IMR-90 (cell line): ENCODE results near the gene ESAM. TPM values are rescaled to one million over a fixed set of nuclear protein-coding genes. Genes with fewer than 3 reads are reported as not detected.

Experiments
- ATAC-seq: fragments of 200-7000 bp; cut with Tn5 transposase; 2 replicates; pipeline ENCODE4 v1.9.1; 2020; ENCODE audit warnings: low read depth, mild to moderate bottlenecking, moderate library complexity
- BruUV-seq: library from RNA; stranded (reverse); fragments of 400-500 nt; replicated peaks from 2 replicates; lab custom pipeline; 2021; lab: Mats Ljungman, UMichigan
- CTCF ChIA-PET: fragments of 300-600 bp; formaldehyde crosslinking; extraction: SDS; loops from one replicate; lab custom pipeline; 2021; ENCODE audit warnings: antibody characterized with exemption; lab: Yijun Ruan, JAX
- POLR2A ChIA-PET: fragments of 300-600 bp; sonication (Branson Sonifier 250); formaldehyde crosslinking; loops from one replicate; lab custom pipeline; 2022; ENCODE audit warnings: antibody characterized with exemption; ENCODE audit not compliant: unreplicated experiment; lab: Charles Lee
- DNase-seq: peaks from one replicate; pipeline ENCODE4 v3.0.0; 2013
- H2AFZ ChIP-seq: replicated peaks from 2 replicates; pipeline ENCODE3; 2013; ENCODE audit warnings: low read length, mild to moderate bottlenecking; ENCODE audit not compliant: poor library complexity
- H2AK5ac ChIP-seq: 2 replicates; pipeline ENCODE4 v1.6.1; 2013; ENCODE audit warnings: low read depth, low read length, inconsistent platforms
- H2AK9ac ChIP-seq: replicated peaks from 2 replicates; pipeline ENCODE3; 2013; ENCODE audit warnings: mild to moderate bottlenecking, low read depth, low read length, moderate library complexity; ENCODE audit not compliant: poor library complexity
- H2BK120ac ChIP-seq: 2 replicates; pipeline ENCODE4 v1.6.1; 2013; ENCODE audit warnings: low read depth, low read length, inconsistent platforms
- H2BK15ac ChIP-seq: 3 replicates; pipeline ENCODE4 v1.6.1; 2013; ENCODE audit warnings: low read depth, low read length, inconsistent platforms
- H2BK20ac ChIP-seq: 2 replicates; pipeline ENCODE4 v1.6.1; 2013; ENCODE audit warnings: low read depth, mild to moderate bottlenecking, inconsistent platforms, low read length, moderate library complexity
- H2BK5ac ChIP-seq: 2 replicates; pipeline ENCODE4 v1.6.1; 2013; ENCODE audit warnings: mild to moderate bottlenecking, low read depth, low read length, inconsistent platforms; ENCODE audit not compliant: poor library complexity, severe bottlenecking
- H3K14ac ChIP-seq: replicated peaks from 2 replicates; pipeline ENCODE4 v1.6.1; 2013; ENCODE audit warnings: low read depth, low read length, inconsistent platforms
- H3K18ac ChIP-seq: 2 replicates; pipeline ENCODE4 v1.6.1; 2013; ENCODE audit warnings: low read depth, low read length, control low read depth
- H3K23ac ChIP-seq: 2 replicates; pipeline ENCODE4 v1.6.1; 2013; ENCODE audit warnings: low read depth, low read length, inconsistent platforms
- H3K27ac ChIP-seq: 2 replicates; pipeline ENCODE4 v1.5.1; 2013; ENCODE audit warnings: mild to moderate bottlenecking, control low read depth, low read length; ENCODE audit not compliant: insufficient read depth
- H3K27me3 ChIP-seq: 2 replicates; pipeline ENCODE4 v1.6.1; 2013; ENCODE audit warnings: low read length; ENCODE audit not compliant: control insufficient read depth, insufficient read depth
- H3K36me3 ChIP-seq: 2 replicates; pipeline ENCODE4 v1.6.1; 2013; ENCODE audit warnings: low read length, mixed read lengths; ENCODE audit not compliant: control insufficient read depth, insufficient read depth
- H3K4ac ChIP-seq: 2 replicates; pipeline ENCODE4 v1.6.1; 2013; ENCODE audit warnings: low read depth, low read length, inconsistent platforms
- H3K4me1 ChIP-seq: 2 replicates; pipeline ENCODE4 v1.6.1; 2013; ENCODE audit warnings: low read length, mixed read lengths; ENCODE audit not compliant: control insufficient read depth, insufficient read depth
- H3K4me2 ChIP-seq: 2 replicates; pipeline ENCODE4 v1.6.1; 2013; ENCODE audit warnings: low read depth, mild to moderate bottlenecking, control low read depth, low read length, moderate library complexity
- H3K4me3 ChIP-seq: 2 replicates; pipeline ENCODE4 v1.5.1; 2013; ENCODE audit warnings: low read depth, mild to moderate bottlenecking, control low read depth, low read length, moderate library complexity; ENCODE audit not compliant: insufficient read depth
- H3K56ac ChIP-seq: 2 replicates; pipeline ENCODE4 v1.6.1; 2013; ENCODE audit warnings: low read length, inconsistent platforms; ENCODE audit not compliant: insufficient read depth; ENCODE audit errors: extremely low read depth
- H3K79me1 ChIP-seq, 2 experiments: 2 replicates each; pipeline ENCODE4 v1.6.1; 2013; ENCODE audit warnings: low read length in 2 of 2, inconsistent platforms in 1 of 2, low read depth in 1 of 2
- H3K9ac ChIP-seq: 2 replicates; pipeline ENCODE4 v1.6.1; 2013; ENCODE audit warnings: low read depth, low read length, control low read depth
- H3K9me1 ChIP-seq: 2 replicates; pipeline ENCODE4 v1.6.1; 2013; ENCODE audit warnings: low read length, inconsistent platforms; ENCODE audit not compliant: insufficient read depth
- H3K9me3 ChIP-seq: 2 replicates; pipeline ENCODE4 v1.6.1; 2013; ENCODE audit warnings: low read length; ENCODE audit not compliant: control insufficient read depth, insufficient read depth
- H4K20me1 ChIP-seq: 2 replicates; pipeline ENCODE4 v1.6.1; 2013; ENCODE audit warnings: low read length, inconsistent platforms; ENCODE audit not compliant: insufficient read depth
- H4K5ac ChIP-seq: 2 replicates; pipeline ENCODE4 v1.6.1; 2013; ENCODE audit warnings: mild to moderate bottlenecking, low read depth, low read length, control low read depth
- H4K8ac ChIP-seq, 2 experiments: 2 replicates each; pipeline ENCODE4 v1.6.1; 2013; ENCODE audit warnings: low read depth in 2 of 2, low read length in 2 of 2, control low read depth in 1 of 2, inconsistent platforms in 1 of 2
- H4K91ac ChIP-seq: 2 replicates; pipeline ENCODE4 v1.6.1; 2013; ENCODE audit warnings: low read depth, low read length, inconsistent platforms; ENCODE audit not compliant: insufficient read depth
- BHLHE40 ChIP-seq: fragments of 150-350 bp; IDR thresholded peaks from 2 replicates; pipeline ENCODE4 v1.6.1; 2016; ENCODE audit warnings: mild to moderate bottlenecking, low read depth, low read length
- CEBPB ChIP-seq: IDR thresholded peaks from 2 replicates; pipeline ENCODE4 v1.6.1; 2012; ENCODE audit warnings: low read depth, low read length, improper control_type of control experiment
- CHD1 ChIP-seq: IDR thresholded peaks from 2 replicates; pipeline ENCODE4 v1.6.1; 2012; ENCODE audit warnings: low read depth, low read length, improper control_type of control experiment
- CTCF ChIP-seq: conservative IDR thresholded peaks from 2 replicates; pipeline ENCODE4 v1.5.1; 2012; ENCODE audit warnings: mild to moderate bottlenecking, low read depth, low read length, improper control_type of control experiment
- ELK1 ChIP-seq: fragments of 150-350 bp; IDR thresholded peaks from 2 replicates; pipeline ENCODE4 v1.6.1; 2016; ENCODE audit warnings: low read depth, mild to moderate bottlenecking, low read length, moderate library complexity, borderline replicate concordance
- FOS ChIP-seq: fragments of 150-350 bp; IDR thresholded peaks from 2 replicates; pipeline ENCODE4 v1.6.1; 2016; ENCODE audit warnings: low read depth, low read length
- MAFK ChIP-seq: IDR thresholded peaks from 2 replicates; pipeline ENCODE4 v1.6.1; 2012; ENCODE audit warnings: low read depth, low read length, improper control_type of control experiment
- MAZ ChIP-seq: IDR thresholded peaks from 2 replicates; pipeline ENCODE4 v1.6.1; 2012; ENCODE audit warnings: low read depth, mild to moderate bottlenecking, low read length, improper control_type of control experiment, moderate library complexity, borderline replicate concordance
- MXI1 ChIP-seq: IDR thresholded peaks from 2 replicates; pipeline ENCODE4 v1.6.1; 2012; ENCODE audit warnings: low read depth, mild to moderate bottlenecking, low read length, moderate library complexity, borderline replicate concordance
- NFE2L2 ChIP-seq: fragments of 150-350 bp; IDR thresholded peaks from 2 replicates; pipeline ENCODE4 v1.6.1; 2016; ENCODE audit warnings: low read depth, mild to moderate bottlenecking, low read length
- POLR2A ChIP-seq: IDR thresholded peaks from 2 replicates; pipeline ENCODE4 v1.6.1; 2012; ENCODE audit warnings: mild to moderate bottlenecking, low read depth, low read length
- RAD21 ChIP-seq: IDR thresholded peaks from 2 replicates; pipeline ENCODE4 v1.6.1; 2012; ENCODE audit warnings: low read length, improper control_type of control experiment
- RCOR1 ChIP-seq: IDR thresholded peaks from 2 replicates; pipeline ENCODE4 v1.6.1; 2012; ENCODE audit warnings: mild to moderate bottlenecking, low read length, improper control_type of control experiment; ENCODE audit not compliant: insufficient replicate concordance
- RFX5 ChIP-seq: IDR thresholded peaks from 2 replicates; pipeline ENCODE4 v1.8.0; 2012; ENCODE audit warnings: low read depth, mild to moderate bottlenecking, low read length, moderate library complexity
- SMC3 ChIP-seq: fragments of 150-350 bp; IDR thresholded peaks from 2 replicates; pipeline ENCODE4 v1.6.1; 2016; ENCODE audit warnings: low read depth, mild to moderate bottlenecking, antibody characterized with exemption, low read length, moderate library complexity
- USF2 ChIP-seq: fragments of 150-350 bp; IDR thresholded peaks from 2 replicates; pipeline ENCODE4 v1.6.1; 2017; ENCODE audit warnings: mild to moderate bottlenecking, antibody characterized with exemption, low read length, low read depth
- WGBS, 2 experiments: methylation state at CpG; one replicate each; pipeline versions ENCODE4 v1.1.5 to v1.1.7; 2013; ENCODE audit warnings: missing lambda C conversion rate in 2 of 2; ENCODE audit not compliant: insufficient read length in 1 of 2; ENCODE audit errors: extremely low coverage in 2 of 2; 5-methylcytosine and 5-hydroxymethylcytosine counted together
- dilution Hi-C: fragments of 300-500 bp; cut with HindIII; formaldehyde crosslinking; loops from one replicate; pipeline ENCODE4 v1.14.3; 2018; ENCODE audit warnings: low sequenced_read_pairs; ENCODE audit not compliant: unreplicated experiment
- in situ Hi-C: fragments of 300-500 bp; cut with MboI; formaldehyde crosslinking; loops from 3 replicates; pipeline ENCODE4 v1.14.3; 2019; ENCODE audit warnings: low sequenced_read_pairs, inconsistent platforms, mixed read lengths
- intact Hi-C: fragments of 100-400 bp; cut with micrococcal nuclease; formaldehyde crosslinking; loops from 2 replicates; pipeline ENCODE4 v1.10.0; 2022
- polyA plus RNA-seq, 3 experiments: library from polyadenylated mRNA; depleted of rRNA; stranded (reverse); fragments of >200 nt; gene quantifications; 2 replicates each; pipeline ENCODE4 v1.2.3, GENCODE V29; 2012; ENCODE audit warnings: low replicate concordance in 1 of 3
- total RNA-seq: library from RNA; depleted of rRNA; stranded (reverse); fragments of >200 nt; gene quantifications from 2 replicates; pipeline ENCODE4 v1.2.3, GENCODE V29; 2012

Gene ESAM
- total and polyA plus RNA-seq, 2 of the 4 experiments (the other 2 are of a cell fraction) = under 0.01 to 0.12 TPM

GRCh38 chr11:124804884-124805283, 42.8 kb upstream of the ESAM start:
- Histone ChIP-seq H3K18ac (no peak overlapping the region), H3K27ac (no peak overlapping the region), H2AK5ac (no peak overlapping the region), H3K9me1 (no peaks in the 10 kb centered on the region), H2AFZ (no peak overlapping the region), H4K8ac (no peak overlapping the region), H2BK120ac (no peak overlapping the region), H3K14ac (no peak overlapping the region), H3K36me3 (no peaks in the 10 kb centered on the region), H4K91ac (no peak overlapping the region), H3K27me3 (no peaks in the 10 kb centered on the region), H3K9me3 (no peaks in the 10 kb centered on the region), H3K4me2 (no peak overlapping the region), H2BK20ac (no peak overlapping the region), H3K79me1 (no peaks in the 10 kb centered on the region), H4K20me1 (no peaks in the 10 kb centered on the region), H2BK5ac (no peak overlapping the region), H3K56ac (no peak overlapping the region), H3K23ac (no peak overlapping the region), H2BK15ac (no peak overlapping the region), H4K5ac (no peak overlapping the region), H2AK9ac (no peak overlapping the region), H3K9ac (no peak overlapping the region), H3K4ac (no peak overlapping the region), H3K4me3 (no peak overlapping the region), H3K4me1 (peaks cover 1% of the 10 kb centered on the region)
- BruUV-seq = no TSS peak
- 100% methylated on average over 1 of the region's 3 CpGs; no CpG with 5 or more reads in 1 of the 2 experiments for WGBS, 2 experiments
- no peak for ATAC-seq
- in situ Hi-C loops (loop anchor here (25.0 kb wide), 1 partner anchor 393 kb away; the partner anchor contains the start of gene OR8B4), dilution Hi-C loops (no loop called here), intact Hi-C loops (no loop called here)
- no peak for TF ChIP-seq MAZ
- no peak for TF ChIP-seq SMC3
- TF ChIP-seq MAFK = no peak
- no peak for TF ChIP-seq POLR2A
- TF ChIP-seq MXI1 = no peak
- no peak for TF ChIP-seq CTCF
- no peak for TF ChIP-seq RFX5
- TF ChIP-seq CHD1 = no peak
- no peak for TF ChIP-seq ELK1
- TF ChIP-seq NFE2L2 = no peak
- TF ChIP-seq BHLHE40 = no peak
- TF ChIP-seq FOS = no peak
- TF ChIP-seq CEBPB = no peak
- no peak for TF ChIP-seq RAD21
- no peak for TF ChIP-seq USF2
- TF ChIP-seq RCOR1 = no peak
- ChIA-PET CTCF (no interaction called here), POLR2A (no interaction called here)
- no peak for DNase-seq
